ENCODE measurements around the gene CHI3L2. TPM values are rescaled to one million over a fixed set of nuclear protein-coding genes. Genes with fewer than 3 reads are reported as not detected.

The CHI3L2 gene
- total RNA-seq, 1 donor from 2014 or later: 4.6 TPM

- DNase-seq (ENCODE audit: low spot score): no peak
These were observed 24.1 kb downstream of the CHI3L2 start for GRCh38 chr1:111251570-111251969.

GRCh38 chr1:111252786-111253185 is 25.3 kb downstream of the CHI3L2 start:
- DNase-seq (ENCODE audit: low spot score): no peak

DNA sequence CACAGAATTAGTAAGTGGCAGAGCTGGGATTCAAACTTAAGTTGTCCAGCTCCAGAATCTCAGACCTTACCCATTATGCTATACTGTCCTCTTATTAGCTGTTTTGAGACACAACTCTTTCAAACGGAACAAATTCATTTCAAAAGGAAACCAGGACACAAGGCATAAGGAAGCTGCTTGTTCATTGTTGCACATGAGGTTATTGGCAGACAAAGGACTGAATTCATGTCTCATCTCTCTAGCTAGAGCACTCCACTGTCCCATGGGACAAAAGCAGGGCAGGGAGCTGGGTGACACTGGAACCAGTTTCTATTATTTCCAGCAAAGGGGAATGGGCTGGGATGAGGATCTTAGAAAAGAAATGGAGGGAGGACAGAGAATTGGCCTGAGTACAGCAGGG is 26.4 kb downstream of the CHI3L2 start:
- DNase-seq (ENCODE audit: low spot score): no peak

DNA sequence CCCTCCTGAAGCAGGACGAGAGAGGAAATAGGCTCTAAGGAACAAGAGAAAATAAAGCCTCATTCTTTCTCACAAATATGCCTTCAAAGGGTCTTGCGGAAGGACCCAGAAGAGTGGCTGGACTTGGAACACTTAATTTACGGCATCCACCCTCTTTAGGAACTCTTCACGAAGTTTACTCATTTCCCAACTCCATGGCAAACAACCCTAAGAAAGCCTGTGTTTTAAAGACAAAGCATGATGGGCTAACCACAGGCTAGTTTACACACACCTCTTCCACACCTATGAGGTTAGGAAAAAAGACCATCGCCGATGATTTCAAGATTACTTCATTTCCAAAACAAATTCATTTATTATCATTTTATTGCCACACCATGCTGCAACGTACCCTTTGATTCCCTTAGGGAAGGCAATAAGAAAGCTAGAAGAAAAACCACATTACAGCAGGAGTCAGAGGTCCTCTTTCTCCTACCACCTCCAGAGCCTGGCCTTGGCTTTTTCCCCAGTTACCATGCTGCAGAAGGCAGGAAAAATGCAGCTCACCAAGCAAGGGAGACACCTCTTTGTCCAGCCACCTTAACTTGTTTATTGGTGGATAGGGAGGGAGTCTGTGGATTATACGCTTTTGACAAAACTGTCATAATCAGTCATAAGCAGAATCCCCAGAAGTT is 29.6 kb downstream of the CHI3L2 start:
- DNase-seq (ENCODE audit: low spot score): no peak

DNA sequence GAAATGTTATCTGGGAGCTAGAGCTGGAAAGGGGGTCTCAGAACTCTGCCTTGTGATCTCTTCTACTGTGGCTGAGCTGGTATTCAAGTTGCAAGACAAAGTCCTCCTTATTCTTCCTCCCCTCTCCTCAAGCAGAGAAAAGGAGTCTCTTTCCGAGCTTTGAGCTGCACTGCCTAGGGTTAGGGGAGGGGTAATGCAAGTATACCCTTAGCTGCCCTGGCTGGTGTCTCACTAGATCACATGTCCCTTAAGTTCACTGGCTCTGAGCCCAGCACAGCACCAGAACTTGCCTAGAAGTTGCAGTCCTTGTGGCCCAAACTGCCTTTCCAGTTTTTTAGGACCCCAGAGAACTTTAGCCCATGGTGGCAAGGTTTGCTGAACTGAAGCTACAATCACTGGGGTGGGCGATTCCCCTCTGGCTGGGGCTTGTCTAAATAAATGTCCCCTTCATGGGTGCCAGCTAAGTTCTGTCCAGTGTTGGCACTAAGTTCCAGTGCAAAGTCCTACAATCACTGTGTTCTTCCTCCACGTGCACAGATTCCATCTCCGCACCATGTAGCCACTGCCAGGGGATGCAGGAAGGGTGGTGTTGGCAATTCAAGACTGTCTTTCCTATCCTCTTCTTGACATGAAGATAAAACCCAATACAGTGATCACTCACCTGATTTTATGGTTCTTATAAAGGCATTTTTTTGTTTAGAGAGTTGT is 40.4 kb downstream of the CHI3L2 start:
- no peak for DNase-seq (ENCODE audit: low spot score)

DNA sequence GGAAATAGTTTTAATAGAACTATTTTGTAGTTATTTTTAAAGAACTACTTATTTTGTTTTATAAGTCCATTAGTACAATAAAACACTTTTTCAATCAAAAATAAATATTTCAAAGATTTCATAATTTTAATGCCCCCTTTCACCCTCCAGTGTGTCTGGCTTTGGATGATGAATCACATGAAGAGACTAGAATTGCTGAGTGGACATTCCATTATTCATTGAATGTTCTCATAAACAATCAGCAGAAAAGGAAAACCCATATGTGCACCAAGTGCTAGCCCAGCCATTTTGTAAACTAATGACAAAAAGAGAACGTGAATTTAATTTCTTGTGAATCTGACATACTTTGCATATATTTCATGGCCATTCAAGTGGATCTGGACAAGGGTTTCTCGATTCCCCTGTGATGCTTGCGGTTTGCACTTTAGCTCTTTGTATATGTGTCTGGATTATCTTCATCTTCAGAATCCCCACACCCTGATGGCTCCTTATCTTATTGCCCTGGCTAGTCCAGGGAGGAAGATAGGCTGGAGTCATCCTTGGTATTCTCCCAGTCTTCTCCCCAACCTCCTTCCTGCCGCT is 42.4 kb downstream of the CHI3L2 start:
- no peak for DNase-seq (ENCODE audit: low spot score)

- no peak for DNase-seq (ENCODE audit: low spot score)
These were observed 43.4 kb downstream of the CHI3L2 start for GRCh38 chr1:111270771-111271463.

DNA sequence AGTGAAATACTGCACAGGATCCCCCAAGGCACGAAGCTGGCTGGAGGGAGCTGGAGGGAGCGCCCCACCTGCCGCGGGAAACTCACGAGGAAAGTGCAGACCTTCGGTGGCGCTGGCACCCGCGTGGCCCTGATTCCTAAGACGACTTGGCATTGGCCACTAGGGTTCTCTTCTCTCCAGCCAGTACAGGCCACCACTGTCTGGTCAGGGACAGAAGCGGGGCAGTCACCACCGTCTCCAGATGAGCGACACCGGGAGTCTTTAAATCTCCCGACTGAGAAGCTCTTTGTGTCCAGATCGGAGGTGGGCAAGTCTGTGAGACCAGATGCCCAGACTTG is 43.9 kb downstream of the CHI3L2 start:
- DNase-seq (ENCODE audit: low spot score): no peak

DNA sequence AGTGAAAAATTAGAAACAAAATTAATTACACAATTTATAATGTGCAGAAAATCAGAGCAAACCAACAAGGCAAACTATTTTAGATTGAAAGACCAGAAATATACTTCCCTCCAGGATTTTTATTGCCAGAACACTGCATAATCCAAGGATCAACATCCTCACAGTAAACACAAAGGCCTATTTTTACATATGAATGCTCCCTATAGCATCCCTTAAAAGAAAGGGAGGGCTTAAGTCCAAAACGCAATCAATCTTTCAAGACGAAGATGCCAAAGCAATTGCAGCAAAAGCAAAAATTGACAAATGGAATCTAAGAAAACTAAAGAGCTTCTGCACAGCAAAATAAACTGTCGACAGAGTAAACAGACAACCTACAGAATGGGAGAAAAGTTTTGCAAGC is 44.6 kb downstream of the CHI3L2 start:
- no peak for DNase-seq (ENCODE audit: low spot score)

DNA sequence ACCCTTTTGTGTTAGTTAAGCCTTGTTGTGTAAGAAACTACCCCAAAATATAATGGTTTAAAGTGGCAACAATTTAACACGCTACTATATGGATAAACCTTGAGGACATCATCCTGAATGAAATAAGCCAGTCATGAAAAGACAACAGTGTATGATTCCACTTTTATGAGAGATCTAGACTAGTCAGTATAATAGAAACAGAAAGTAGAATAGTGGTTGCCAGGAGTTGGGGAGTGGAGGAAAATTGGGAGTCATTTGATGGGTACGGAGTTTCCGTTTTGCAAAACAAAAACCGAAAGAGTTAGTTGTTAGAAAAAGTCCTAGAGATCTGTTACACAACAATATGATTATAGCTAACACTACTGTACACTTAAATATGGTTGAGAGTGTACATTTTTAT is 47.1 kb downstream of the CHI3L2 start:
- DNase-seq (ENCODE audit: low spot score): no peak

DNA sequence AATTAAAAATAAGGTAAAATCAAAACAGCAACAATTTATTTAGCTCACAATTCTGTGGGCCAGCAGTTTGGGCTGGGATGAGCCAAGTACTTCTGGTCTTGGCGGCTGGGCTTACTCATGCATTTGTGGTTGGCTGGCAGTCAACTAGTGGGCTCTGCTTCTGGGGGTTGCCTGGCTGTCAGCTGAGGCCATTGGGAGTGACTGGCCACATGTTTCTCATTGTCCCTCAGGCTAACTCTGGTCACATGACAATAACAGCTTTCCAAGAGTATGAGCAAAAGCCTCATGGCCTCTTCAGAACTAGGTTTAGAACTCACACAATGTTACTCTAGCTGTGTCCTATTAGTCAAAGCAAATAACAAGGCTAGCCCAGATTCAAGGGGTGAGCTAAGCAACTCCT is 47.6 kb downstream of the CHI3L2 start:
- no peak for DNase-seq (ENCODE audit: low spot score)

DNA sequence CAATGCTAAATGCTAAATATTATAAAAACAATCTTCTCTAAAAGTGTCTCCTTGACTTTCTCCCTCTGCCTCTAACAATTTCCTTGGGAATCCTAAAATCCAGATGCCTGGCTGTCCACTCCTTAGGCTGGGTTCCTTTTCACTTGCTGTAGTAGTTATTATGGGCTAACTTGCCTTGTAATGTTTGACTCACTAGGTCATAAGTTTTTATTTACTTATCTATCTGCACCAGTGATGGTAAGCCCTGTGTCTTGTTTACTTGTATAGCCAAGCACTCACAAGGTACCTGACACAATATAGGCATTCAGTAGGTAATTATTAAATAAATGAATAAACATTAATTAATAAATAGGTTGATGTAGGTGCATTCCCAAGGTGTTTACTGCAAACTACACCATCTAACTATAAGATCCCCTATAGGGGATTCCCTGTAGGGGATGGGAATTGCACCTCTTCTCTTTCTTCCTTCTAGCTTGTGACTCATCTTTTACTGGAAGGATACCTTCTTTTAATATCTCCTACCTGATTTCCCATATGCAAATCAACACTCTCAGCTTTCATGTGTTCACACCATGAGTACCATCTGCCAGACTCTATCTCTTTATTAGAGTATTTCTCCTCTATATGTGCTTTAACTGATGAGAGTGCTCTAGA is 48.4 kb downstream of the CHI3L2 start:
- DNase-seq (ENCODE audit: low spot score): no peak

DNA sequence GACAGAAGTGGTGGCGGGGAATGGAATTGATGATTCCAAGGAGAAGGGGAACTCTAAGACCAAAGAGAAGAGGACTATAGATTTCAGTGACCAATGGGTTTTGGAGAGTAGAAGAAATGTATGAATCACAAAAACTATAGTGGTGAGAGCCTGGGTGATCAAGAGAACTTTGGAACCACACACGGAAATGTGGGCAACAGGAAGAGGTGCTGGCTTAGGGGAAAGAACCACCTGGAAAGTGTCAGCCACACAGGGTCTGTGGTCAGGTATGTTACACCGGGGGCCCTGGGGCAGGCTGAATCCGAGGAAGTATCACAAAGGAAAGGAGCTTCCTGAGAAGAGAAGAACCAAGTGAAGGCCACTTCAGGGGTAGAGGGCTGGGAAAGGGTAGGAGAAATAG is 51.6 kb downstream of the CHI3L2 start:
- DNase-seq (ENCODE audit: low spot score): no peak

GRCh38 chr1:111280267-111280666 is 52.8 kb downstream of the CHI3L2 start:
- DNase-seq (ENCODE audit: low spot score): no peak

GRCh38 chr1:111281411-111281810 is 53.9 kb downstream of the CHI3L2 start:
- DNase-seq (ENCODE audit: low spot score): no peak

DNA sequence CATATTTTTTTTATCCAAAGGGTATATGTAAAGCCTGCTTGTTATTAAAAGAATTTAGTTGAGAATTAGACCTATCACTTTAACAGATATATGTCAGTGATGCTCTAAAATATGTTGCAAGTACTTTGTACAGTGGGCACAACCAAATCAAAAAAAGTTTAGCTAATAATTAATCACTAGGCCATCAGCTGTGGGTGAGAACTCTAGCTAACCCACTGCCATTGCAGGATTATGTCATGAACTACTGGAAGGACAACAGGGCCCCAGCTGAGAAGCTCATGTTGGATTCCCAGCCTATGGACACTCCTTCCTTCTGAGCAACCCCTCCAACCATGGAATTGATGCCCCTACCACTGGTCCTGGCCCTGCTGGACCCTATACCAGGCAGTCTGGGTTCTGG is 56.3 kb downstream of the CHI3L2 start:
- DNase-seq (ENCODE audit: low spot score): no peak

DNA sequence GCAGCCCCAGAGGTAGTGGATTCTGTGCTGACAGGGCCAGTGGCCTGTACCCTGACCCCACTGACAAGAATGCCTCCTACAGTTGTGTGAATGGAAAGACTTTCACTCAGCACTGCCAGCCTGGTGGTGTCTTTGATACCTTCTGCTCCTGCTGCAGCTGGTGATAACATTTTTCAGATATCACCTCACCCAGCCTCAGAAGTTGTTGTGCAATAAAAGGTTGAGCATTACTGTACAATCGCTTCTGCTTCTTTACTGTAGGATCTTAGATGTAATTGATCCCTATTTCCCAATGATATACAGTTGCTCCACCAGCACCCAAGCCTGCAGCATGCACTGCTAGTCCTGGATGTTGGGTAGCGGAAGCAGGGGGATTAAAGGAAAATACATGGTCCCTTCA is 58.4 kb downstream of the CHI3L2 start:
- DNase-seq (ENCODE audit: low spot score): no peak

- no peak for DNase-seq (ENCODE audit: low spot score)
These were observed 59.4 kb downstream of the CHI3L2 start for GRCh38 chr1:111286912-111287311.

DNA sequence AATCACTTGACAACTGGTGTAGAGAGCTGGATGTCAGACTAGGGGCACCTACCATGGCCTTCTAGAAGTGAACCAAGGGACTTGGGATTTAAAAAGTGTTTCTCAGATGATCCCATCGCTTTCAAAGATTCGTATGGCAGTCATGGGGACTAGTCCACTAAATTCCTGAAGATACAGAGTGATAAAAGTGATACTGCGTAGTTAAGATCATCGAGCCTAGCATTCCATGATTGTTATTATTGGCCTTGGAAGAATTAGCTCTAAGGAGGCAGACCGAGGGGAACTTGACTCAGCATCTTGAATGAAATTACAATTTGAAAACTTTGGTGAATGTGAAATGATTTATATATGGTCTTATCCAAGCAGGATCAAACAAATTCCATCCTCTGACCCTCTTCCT is 61.9 kb downstream of the CHI3L2 start:
- DNase-seq (ENCODE audit: low spot score): no peak

- DNase-seq (ENCODE audit: low spot score): no peak
These were observed 62.6 kb downstream of the CHI3L2 start for GRCh38 chr1:111290104-111290503.

- no peak for DNase-seq (ENCODE audit: low spot score)
These were observed 63.1 kb downstream of the CHI3L2 start, which contains the start of gene CHIA for GRCh38 chr1:111290630-111291029. Gene CHIA, plus strand, starts transcription at chr1:111290851. Its CDS starts 19,617 bp downstream, at chr1:111310468.

All from ureter (tissue), 1 donor.